IPS-18c (cell line): ENCODE measurements around the gene NHEJ1.
A peak's percentile ranks its signal among the peaks of the same experiment; 100 is the strongest.

Source experiments
- H3K4me3 ChIP-seq: 2 replicates; pipeline ENCODE4 v1.7.0; 2013; ENCODE audit warnings: low read depth, mild to moderate bottlenecking, low read length, moderate library complexity; ENCODE audit not compliant: insufficient read depth
- H3K9me3 ChIP-seq: one replicate; pipeline ENCODE4 v1.6.1; 2013; ENCODE audit warnings: mild to moderate bottlenecking, low read length, moderate library complexity; ENCODE audit not compliant: control insufficient read depth, insufficient read depth

Gene NHEJ1

DNA sequence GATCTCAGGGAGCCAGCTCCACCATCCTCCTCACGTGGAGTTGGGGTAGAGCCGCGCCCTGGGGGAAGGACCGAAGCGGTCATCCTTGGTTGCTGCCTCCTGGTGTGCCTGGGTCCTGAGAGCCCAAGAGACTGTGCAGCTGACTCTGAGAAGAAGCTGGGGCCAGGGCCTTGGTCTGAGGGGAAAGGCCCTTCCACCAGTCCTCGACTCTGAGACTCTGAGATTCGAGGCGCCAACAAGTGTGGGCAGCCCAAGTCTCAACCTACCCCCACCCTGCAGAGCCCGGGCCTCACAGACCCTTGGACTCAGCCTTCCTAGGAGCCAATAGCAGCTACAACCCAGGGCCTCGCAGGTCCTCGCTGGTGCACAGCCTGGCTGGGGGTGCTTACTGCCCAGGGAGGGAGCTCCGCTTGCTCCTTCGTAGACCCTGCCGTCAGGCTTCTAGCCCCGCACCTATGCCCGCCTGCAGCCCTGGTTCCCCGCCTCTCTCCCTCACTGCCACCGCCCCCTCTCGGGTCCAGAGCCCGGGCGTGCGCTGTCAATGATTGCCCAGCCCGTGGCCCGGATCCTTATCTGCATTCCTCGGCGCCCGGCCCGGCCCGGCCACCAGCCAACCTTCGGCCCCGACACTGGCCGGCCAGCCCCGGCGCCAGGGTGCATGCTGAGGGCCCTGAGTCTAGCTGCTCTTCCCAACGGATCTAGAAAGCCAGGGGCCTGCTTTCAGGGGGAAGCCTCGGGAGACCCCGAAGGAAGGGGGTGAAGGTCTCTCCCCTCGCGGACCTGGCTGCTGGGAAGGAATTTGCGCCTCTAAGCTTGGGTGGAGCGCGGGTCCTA, 101.9 kb downstream of the NHEJ1 start:
- H3K9me3 ChIP-seq: no peaks in the 10 kb centered on the region
- no peak overlapping the region; the same call in 1 of the 2 replicates for H3K4me3 ChIP-seq

DNA sequence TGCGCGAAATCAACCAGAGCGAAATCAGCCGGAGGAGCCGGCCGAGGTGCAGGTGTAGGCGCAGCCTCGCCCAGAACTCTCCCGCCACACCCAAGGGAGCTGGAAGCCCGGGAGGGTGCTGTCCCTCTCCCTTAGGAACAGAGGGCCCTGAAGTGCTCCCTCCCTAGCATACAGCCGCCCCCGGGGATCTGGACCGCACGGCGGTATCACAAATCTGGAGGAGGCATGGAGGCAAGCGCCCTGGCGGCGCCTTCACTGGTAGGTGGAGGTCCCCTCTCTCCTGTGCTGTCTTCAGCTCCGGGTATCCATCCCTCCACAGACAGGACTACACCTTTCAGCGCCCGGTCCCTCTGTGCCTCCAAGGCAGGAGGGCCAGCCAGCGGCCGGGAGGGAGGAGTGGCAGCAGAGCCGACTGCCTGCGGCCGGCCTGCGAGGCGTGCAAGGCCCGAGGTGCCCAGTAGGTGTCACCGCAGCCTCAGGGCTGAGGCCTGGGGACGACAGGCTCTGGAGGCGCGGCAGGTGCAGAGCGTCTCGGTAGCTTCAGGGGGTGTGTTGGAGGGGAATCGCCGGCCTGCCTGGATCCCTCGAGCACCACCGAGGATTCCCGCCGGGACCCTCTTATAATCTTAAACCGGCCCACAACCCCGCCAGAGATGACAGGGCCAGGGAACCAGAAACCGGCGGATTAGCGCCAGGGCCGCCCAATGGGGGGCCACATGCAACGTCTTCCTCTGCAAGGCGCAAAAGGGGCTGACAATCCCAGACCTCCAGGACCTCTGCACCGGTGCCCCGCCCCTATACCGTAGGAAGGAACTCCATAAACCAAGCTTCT, 102.7 kb downstream of the NHEJ1 start:
- Histone ChIP-seq H3K4me3 (peak overlapping the region; percentile 32), H3K9me3 (no peaks in the 10 kb centered on the region)

DNA sequence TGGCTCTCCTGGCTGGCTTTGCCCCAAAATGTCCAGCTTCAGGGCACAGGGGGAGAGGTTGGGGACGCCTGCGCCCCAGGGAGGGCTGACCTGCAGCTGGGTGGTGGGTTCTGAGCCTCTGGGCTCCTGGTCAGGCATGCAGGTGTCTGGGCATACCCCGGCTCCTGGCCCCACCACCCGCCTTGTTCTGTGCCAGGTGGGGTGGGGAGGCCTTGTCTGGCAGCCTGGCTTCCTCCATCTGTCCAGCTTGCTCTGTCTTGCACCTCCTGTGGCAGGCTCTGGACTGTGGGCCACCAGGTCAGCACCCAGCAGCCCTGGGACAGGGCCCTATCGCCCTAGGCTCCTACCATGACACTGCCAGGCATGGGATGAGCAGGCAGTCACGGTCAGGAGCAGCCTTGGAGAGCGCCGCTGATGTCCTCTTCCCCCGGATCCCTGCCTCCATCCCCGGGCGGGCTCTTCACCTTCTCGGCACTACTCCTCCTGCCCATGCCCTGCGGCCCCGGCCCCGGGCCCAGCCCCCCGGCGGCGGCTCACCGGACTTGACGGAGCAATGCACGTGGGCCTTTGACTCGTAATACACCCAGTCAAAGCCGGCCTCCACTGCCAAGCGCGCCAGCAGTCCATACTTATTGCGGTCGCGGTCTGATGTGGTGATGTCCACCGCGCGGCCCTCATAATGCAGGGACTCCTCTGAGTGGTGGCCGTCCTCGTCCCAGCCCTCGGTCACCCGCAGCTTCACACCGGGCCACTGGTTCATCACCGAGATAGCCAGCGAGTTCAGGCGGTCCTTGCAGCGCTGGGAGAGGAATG, 103.5 kb downstream of the NHEJ1 start:
- no peaks in the 10 kb centered on the region for H3K9me3 ChIP-seq
- H3K4me3 ChIP-seq: peak overlapping the region; percentile 32; the same call in 1 of the 2 replicates

DNA sequence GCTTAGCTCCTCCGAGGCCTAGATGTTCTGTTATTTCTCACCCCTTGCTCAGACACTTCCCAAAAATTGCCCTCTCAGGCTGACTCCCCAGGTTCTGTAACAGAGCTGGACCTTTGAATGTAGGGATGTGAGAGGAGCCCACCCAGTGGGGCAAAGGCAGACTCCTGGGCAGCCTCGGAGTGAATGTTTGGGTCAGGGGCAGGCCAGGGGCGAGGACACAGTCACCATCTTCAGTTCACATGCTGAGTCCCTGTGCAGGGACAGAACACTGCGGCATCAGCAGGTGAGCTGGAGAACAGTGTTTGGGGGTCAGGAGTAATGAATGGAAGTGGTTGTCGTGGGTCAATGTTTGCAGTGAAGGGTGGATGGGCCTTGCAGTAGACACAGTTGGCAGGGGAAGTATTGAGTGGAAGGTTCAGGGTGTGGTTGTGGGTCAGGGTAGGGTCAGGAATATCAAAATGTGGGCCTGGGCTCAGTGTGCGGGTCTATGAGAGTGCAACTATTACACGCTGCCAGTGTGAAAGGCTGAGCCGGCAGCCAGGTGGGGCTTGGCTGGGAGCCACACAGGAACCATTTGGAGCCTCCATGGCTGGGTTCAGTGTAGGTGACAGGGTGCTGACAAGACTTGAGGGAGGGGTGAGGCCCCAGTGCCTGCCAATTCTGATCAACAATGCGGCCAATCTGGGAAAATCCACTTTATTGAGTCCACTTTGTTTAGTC, 104.3 kb downstream of the NHEJ1 start:
- H3K4me3 ChIP-seq: no peak overlapping the region
- no peaks in the 10 kb centered on the region for H3K9me3 ChIP-seq

DNA sequence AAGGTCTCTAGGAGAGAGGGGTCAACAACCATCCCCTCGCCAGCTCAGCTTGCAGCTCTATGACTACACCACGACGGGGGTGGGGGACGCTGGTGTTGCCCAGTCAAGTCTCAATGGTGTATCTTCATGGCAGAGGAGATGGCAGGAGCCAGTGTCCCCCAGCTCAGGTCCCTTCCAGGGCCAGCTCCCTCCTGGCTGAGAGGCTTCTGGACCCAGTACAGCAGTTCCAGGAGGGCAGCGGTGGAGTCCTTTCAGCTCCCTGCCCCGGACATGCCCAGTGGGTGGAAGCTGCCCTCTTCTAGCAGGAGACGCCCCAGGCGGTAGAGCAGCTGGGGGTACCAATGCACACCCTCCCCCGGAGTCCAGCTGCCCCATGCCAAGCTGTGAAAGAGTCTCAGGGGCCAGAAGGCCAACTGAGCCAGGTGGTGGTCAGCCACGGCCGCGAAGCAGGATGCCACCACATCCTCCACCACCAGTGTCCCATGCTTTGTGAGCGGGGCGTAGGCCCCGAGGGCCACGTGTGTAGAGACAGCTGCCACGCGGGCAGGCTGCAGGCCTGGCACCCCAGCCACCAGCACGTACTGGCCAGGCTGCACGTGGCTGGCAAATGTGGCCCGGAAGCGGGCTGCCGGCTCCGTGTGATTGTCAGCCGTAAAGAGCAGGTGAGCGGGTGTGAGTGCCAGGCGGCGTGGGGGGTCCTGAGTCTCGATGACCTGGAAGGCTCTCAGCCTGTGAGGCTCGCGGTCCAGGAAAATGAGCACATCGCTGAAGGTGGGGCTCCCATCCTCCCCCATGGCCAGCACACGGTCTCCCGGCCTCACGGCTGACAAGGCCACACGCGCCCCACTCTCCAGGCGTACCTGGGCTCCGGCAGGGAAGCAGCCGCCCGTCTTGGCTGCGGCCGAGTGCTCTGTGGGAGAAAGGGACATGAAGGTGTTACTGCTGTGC, 105.4 kb downstream of the NHEJ1 start:
- no peaks in the 10 kb centered on the region for H3K9me3 ChIP-seq
- H3K4me3 ChIP-seq: no peak overlapping the region

DNA sequence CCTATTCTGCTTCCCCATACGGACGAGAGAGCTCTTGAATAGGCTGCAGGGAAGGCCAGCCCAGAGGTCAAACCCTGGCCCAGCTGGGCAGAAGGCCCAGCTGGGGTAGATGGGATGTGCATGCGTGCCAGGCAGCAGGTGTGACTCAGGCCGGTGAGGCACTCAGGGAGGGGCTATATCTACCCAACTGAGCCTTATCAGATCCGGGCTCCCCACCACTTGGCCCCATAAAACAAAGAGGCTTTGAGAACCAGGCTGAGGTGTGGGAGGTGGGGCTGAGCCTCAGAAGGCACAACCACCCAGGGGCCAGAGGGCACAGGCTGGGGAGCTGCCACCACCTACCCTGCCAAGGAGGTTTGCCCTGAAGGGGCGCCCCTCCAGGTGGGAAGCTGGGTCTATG, 111.3 kb downstream of the NHEJ1 start:
- H3K9me3 ChIP-seq: no peaks in the 10 kb centered on the region
- H3K4me3 ChIP-seq: no peak overlapping the region

DNA sequence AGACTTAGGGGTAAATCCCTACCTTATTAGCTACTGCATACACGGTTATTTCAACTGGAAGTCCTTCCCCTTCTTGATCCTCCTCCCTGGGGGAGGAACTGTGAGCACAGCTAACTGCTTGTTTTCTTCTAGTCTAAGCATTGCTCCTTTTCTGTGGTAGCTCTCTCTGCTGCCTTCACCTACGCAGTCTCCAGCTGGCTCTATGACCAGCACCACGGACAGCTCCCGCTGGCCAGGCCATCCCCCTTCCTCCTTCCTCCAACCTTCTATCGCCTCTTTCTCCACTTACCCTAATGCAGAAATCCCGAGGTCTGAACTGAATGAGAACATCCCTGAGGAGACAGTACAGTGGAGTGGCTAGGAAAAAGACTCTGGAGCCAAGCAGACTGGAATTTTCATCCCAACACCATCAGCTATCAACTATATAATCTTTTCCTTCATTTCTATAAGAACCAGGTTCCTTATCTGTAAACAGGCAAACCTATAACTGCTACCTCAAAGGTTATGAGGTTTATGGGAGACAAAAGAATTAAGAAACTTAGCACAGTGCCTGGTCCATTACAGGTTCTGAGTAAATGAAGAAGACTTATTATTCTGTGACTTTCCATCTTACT, 114.6 kb downstream of the NHEJ1 start:
- no peaks in the 10 kb centered on the region for H3K9me3 ChIP-seq

DNA sequence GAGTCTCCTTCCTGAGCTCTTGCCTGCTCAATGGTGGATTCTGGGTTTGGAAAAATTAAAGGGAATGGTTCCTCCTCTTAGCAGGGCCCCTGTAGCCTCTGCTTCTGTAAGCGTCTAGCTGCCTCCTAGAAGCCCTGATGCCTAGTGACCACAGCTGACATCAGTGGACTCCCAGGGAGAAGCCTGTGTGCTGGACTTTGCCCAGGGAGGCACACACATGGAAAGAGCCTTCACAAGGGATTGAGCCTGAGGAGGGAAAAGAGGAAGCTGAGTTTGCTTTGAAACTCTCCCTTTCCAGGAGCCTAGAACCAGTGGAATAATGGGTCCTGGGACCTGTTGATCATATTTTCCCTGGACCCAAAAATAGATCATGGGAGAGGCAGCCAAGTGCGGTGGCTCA, 117.9 kb downstream of the NHEJ1 start:
- no peak overlapping the region for H3K4me3 ChIP-seq
- H3K9me3 ChIP-seq: no peaks in the 10 kb centered on the region

More for the DNA sequence above, 114.6 kb downstream of the NHEJ1 start:
- H3K4me3 ChIP-seq: no peak overlapping the region

DNA sequence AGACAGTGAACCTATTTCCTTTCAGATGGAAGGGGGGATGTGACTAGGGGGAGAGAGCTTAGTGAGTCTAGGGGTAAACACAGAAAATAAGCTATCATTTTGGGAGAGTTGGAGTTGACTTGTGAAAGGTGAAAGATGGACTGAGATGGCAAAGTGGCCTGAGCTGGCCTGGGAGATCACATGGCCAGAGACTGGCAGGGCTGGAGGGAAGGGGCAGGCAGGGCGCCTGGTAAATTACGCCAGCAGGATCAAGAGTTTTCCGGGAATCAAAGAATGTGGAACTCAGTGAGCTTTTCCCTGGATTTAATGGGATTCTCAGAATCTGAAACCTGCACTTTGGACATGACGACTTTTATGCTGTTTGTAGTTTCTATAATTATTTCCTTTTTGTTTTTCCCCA, 118.5 kb downstream of the NHEJ1 start:
- Histone ChIP-seq H3K4me3 (no peak overlapping the region), H3K9me3 (no peaks in the 10 kb centered on the region)

DNA sequence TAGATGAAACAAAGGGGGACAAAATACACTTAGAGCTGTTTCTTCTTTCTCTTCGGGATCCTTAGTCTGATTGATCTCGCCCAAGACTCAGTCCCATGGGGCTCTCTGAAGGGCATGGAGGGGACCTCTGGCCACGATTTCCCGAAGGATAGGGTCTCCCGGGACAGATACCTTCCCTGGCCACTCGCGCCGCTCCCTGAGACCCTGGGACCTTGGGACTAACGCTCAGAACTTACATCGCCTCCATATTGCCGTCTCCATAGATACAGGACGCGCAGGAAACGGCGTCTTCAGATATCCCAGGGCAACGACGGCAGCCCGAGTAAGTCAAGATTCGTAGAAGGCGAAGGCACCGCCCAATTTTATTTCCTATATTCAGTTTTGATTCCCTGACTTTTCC, 119.4 kb downstream of the NHEJ1 start, which contains the start of gene CFAP65:
Gene CFAP65, minus strand, starts transcription at position 265 of the 400 bp plus-strand sequence. CDS start 2,468 bp downstream, outside the sequence.
- Histone ChIP-seq H3K4me3 (peak within 1 kb of the TSS; percentile 46), H3K9me3 (no peaks in the 10 kb centered on the region)

DNA sequence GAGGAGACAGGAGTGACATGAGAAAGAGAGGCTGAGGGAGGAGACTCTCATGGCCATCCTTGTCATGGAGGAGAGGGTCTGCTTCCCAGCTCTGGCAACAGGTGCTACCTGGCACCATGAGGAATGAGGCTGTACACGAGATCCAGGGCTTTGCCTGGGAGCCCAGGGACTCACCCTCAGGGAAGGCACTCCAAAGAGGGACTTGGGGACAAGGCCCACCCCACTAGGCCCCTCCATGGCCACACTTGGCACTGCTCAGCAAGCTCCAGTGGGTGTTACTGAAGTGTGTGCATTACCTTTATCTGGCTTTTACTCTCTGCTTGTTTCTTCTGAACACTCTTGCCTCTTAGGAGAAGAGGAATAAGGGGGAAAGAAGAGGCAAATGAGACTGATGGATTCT, 122.0 kb downstream of the NHEJ1 start:
- no peaks in the 10 kb centered on the region for H3K9me3 ChIP-seq
- no peak overlapping the region for H3K4me3 ChIP-seq

DNA sequence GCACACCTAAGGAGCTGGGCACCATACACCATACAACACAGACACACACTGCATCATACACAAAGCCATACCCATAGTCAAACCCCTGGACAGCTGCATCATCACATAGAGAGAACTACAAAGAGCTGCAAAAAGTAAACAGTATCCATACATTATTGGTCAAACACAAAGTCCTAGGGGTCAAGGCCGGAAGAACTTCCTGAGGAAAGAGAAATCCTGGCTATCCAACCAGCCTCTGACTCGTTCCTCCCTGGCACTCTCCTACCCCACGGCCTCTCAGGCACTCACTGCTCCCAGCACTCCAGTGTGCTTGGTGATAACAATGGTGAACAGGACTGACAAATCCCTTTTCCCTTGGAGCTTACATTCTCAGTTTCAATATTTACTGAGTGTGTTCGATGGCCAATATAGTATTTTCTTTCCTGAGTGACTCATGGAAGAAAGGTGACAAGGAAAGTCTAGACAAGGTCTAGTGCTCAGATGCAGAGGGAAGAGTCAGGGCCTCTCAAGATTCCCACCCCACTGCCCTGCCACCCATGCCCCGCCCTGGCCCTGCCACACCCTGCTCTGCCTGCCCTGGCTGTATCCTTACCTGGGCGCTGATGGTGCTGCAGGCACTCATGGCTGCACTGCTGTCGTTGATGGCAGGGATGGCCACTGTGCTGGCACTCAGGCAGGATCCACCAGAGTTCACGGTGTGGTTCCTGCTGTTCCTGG, 122.7 kb downstream of the NHEJ1 start:
- H3K4me3 ChIP-seq: no peak overlapping the region
- no peaks in the 10 kb centered on the region for H3K9me3 ChIP-seq

DNA sequence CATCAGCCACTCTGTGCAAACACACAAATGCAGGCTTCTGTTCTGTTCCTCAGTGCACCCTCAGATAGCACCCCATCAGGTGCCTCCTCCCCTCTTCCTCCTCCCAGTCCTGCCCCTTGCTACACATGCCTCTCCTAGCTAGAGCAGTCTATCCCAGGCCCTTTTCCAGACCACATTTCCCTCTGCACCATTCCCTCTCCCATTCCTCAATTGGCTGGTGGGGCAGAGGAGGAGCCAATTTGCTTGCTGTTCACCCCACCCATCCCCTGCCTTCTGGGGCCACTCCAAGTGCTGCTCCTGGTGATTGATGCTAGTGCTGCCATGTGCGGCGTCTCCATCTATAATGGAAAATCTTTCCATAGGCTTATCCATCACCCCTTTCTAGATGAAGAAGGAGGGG, 124.7 kb downstream of the NHEJ1 start:
- H3K4me3 ChIP-seq: no peak overlapping the region

DNA sequence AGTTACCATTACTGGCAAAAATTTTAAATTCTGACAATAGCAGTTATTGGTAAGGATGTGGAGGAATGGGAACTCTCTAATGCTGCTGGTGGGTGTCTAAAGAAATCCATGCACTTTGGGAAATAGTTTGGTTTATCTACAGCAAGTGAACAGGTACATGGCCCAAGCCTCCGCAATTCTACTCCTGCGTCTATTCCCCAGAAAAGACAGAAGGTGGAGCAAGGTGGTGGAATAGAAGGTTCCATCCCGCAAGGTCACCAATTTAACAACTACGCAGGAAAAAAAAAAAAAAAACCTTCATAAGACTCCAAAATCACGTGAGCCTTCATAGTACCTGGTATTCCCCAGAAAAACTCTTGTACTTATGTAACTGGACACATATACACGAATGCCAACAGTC, 125.8 kb downstream of the NHEJ1 start:
- Histone ChIP-seq H3K9me3 (no peaks in the 10 kb centered on the region), H3K4me3 (no peak overlapping the region)

More for the DNA sequence above, 124.7 kb downstream of the NHEJ1 start:
- H3K9me3 ChIP-seq: no peaks in the 10 kb centered on the region
